Measurements from ENCODE around the gene ICE2. TPM values are rescaled to one million over a fixed set of nuclear protein-coding genes. Genes with fewer than 3 reads are reported as not detected.

Gene ICE2
- total and polyA plus RNA-seq, 2 of the 8 experiments (the other 6 are each of a cell fraction or from before 2014, with no cell fraction given), result 40.0 to 87.3 TPM

DNA sequence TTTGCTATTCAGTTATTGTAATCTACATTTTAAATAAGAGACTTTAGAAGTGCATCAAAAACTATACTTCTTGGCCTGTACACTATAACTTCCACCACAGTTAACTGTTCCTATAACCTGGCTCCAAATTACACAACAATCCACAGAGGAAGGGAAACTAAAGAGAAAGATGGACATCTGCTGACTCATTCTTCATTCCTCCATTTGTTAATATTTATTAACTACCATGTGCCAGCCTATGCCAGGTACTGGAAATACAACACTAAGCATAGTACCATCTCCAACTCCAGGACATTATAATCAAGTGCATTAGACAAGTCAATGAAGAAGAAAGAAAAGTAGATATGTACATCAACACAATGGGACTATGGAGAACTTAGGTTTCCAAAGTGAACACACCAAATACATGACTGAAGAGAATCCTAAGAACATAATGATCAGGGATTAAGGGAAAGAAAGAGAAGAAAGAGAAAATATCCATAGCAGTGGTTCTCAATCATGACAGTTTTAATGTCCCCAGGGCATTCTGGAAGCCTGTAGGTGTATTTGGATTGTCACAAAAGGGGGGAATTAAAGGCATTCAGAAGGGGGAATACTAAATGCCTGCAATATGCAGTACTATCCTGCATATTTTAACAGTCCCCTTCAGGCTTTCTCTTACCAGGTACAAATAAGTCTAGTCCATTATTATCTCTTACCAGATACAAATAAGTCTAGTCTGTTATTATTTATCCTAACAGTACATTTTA is 8.9 kb downstream of the ICE2 start:
- no peak overlapping the region for H4K5ac ChIP-seq (ENCODE audit: insufficient read length, low read depth, low read length)
- no peak overlapping the region for H4K91ac ChIP-seq (replicated peaks; ENCODE audit: insufficient read length, low read length)
- H3K18ac ChIP-seq (ENCODE audit: extremely low read depth, low read length), result no peak overlapping the region
- peaks cover 4% of the 10 kb centered on the region for H3K79me1 ChIP-seq (ENCODE audit: low read depth, low read length)
- H3K14ac ChIP-seq (ENCODE audit: insufficient read length), result no peak overlapping the region
- ChIA-PET POLR2A (ENCODE audit: partially characterized antibody) (no interaction called here), CTCF (ENCODE audit: partially characterized antibody) (no interaction called here)
- H2BK120ac ChIP-seq (replicated peaks; ENCODE audit: low read depth, low read length), result no peak overlapping the region
- DNase-seq (ENCODE audit: low read depth in 1 of 2, low spot score in 2 of 2) (no peak), FAIRE-seq (no peak)
- peaks cover 0 to 19% of the 10 kb centered on the region in 2 experiments; a peak in 2 of 4 replicates for H3K79me2 ChIP-seq (ENCODE audit: control insufficient read depth in 1 of 2, insufficient read depth in 2 of 2, low read length in 2 of 2)
- H2AFZ ChIP-seq (ENCODE audit: low read length), result no peak overlapping the region
- H3K27ac ChIP-seq (ENCODE audit: low read depth, low read length), result no peak overlapping the region
- no peaks in the 10 kb centered on the region for H3K4me1 ChIP-seq (replicated peaks in 1 of 4; ENCODE audit: control insufficient read depth in 3 of 4, insufficient read depth in 4 of 4, low read length in 3 of 4)
- no peaks in the 10 kb centered on the region for H3K23me2 ChIP-seq (ENCODE audit: low read depth, low read length)
- H3K9me3 ChIP-seq (ENCODE audit: insufficient read depth in 2 of 2, low read depth in 1 of 2, low read length in 1 of 2), result no peaks in the 10 kb centered on the region
- H2BK5ac ChIP-seq (ENCODE audit: low read depth, low read length), result no peak overlapping the region
- H3K9ac ChIP-seq (replicated peaks in 1 of 4; ENCODE audit: extremely low read depth in 1 of 4, low read depth in 3 of 4, low read length in 3 of 4), result no peak overlapping the region
- no peak overlapping the region for H2BK20ac ChIP-seq (ENCODE audit: low read length)
- no peak for TF ChIP-seq PHF8 (conservative IDR thresholded peaks at IDR 0.05; ENCODE audit: low read depth, low read length)
- no peak for TF ChIP-seq TAF1 (IDR thresholded peaks at IDR 0.05; ENCODE audit: low read depth, low read length)
- no peak overlapping the region for H3K23ac ChIP-seq (ENCODE audit: insufficient read length)
- no peaks in the 10 kb centered on the region for H3K27me3 ChIP-seq (replicated peaks in 1 of 4; ENCODE audit: control insufficient read depth in 3 of 4, extremely low read depth in 1 of 4, insufficient read depth in 3 of 4, low read length in 3 of 4)
- H2BK15ac ChIP-seq (ENCODE audit: low read length), result no peak overlapping the region
- H2AK5ac ChIP-seq (ENCODE audit: low read depth, low read length), result no peak overlapping the region
- H3K4me3 ChIP-seq (ENCODE audit: extremely low read depth in 1 of 4, insufficient read depth in 2 of 4, low read depth in 3 of 4, low read length in 4 of 4), result no peak overlapping the region
- H4K20me1 ChIP-seq (replicated peaks in 1 of 2; ENCODE audit: control insufficient read depth in 1 of 2, insufficient read depth in 2 of 2, low read length in 2 of 2), result peaks cover 0 to 3% of the 10 kb centered on the region in 2 experiments
- H2BK12ac ChIP-seq (ENCODE audit: low read depth, low read length), result no peak overlapping the region
- H3K36me3 ChIP-seq (ENCODE audit: control insufficient read depth in 2 of 4, insufficient read depth in 4 of 4, low read length in 3 of 4), result peaks cover 0 to 65% (median 22%) of the 10 kb centered on the region in 4 experiments; a peak in 7 of 8 replicates
- no peak overlapping the region for H3K4ac ChIP-seq (replicated peaks; ENCODE audit: insufficient read length, low read depth, low read length)
- H3K4me2 ChIP-seq (ENCODE audit: insufficient read depth in 1 of 2, low read depth in 2 of 2, low read length in 2 of 2), result no peak overlapping the region
- no peak overlapping the region for H3K56ac ChIP-seq (replicated peaks; ENCODE audit: insufficient read length, low read depth, low read length)
- no peak overlapping the region for H4K8ac ChIP-seq (ENCODE audit: extremely low read depth, insufficient read depth, low read length)

All from H1 (cell line).